ENCODE data around the gene BRAF.
"Not testable (repeated sequence)": the region's sequence is repeated elsewhere in the genome, so short reads cannot be mapped to it uniquely, and the experiment has no call there.

Gene BRAF

DNA sequence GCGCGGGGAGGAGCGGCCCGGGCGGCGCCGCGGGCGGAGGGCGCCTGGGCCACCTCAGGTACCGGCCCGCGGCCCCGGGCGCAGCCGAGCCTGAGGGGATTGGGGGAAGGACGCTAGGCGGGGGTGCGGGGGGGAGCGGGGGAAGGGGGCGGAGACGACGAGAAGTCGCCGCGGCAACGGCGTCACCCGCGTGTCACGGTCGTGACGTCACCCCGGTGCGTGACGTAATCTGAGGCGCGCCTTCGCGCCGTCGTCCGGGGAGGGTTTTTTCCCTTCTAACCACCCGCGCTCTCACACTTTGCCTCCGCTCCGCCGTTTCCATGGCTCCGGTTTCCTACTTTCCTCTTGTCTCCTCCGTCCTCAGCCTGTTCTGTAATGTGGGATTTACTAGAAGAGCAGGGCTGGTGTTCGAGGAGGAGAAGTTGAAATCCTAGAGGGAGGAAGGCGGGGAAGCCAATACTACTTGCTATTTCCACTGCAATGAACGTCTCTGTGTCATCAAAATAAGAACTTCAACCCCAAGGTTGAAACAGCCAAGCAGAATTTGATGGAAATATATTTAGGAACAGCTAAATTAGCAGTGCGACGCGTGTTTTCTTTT lies at the start of gene BRAF:
Gene BRAF (minus strand): TSS at position 109 of the 601 bp plus-strand sequence. CDS start 226 bp downstream, outside the sequence.
- peak; percentile 95 for DNase-seq

DNA sequence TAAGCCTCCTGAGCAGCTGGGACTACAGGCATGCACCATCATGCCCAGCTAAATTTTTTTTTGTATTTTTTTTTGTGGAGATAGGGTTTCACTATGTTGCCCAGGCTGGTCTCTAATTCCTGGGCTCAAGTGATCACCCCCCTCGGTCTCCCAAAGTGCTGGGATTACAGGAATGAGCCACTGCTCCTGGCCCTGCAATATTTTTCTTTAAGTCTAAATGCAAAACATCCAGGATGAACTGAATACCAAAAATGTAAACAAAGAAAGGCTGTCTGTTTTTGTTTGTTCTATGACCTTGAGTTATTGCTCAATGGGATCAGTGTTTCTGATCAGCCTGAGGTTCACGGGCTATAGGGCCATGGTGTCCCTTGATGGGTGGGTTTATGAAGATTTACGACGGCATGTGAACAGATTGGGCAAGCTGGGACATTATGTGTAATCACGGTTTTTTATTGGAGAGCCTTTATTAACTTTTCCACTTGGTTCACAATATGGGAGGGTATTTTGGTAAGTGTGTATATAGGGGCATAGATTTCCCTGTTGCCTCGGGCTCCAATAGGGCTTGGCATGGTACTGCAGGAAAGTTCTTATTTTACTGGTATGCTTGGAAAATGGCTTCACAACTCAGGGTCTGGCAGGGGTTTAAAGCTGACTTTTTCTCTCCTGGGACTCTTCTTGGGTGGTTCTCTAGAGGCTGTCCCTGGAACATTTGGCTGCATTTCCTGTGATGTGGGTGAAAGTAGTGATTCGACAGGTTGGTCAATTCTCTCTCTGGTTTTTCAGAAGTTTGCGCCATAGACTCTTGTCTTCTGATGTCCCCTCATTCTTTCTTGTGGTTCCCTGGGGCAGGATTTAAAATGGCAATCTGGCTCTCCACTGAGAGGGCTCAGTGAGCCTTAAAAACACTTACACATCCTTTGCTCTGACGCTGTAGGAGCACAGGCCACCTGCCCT lies 48.4 kb upstream of the BRAF start:
- no peak for DNase-seq

DNA sequence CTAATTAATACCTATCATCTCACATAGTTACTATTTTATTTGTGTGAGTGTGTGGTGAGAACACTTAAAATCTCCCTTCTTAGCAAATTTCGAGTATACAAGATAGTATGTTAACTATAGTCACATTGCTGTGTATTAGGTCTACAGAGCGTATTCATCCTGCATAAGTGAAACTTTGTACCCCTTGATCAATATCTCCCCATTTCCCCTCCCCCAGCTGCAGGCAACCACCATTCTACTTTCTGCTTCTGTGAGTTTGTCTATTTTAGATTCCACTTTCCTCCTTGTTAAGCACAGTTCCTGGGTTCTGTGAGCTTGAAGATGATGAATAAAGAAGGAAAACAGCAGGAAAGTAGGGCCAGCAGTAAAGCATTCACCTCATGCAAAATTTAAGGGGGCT lies 47.6 kb upstream of the BRAF start:
- no peak for DNase-seq

DNA sequence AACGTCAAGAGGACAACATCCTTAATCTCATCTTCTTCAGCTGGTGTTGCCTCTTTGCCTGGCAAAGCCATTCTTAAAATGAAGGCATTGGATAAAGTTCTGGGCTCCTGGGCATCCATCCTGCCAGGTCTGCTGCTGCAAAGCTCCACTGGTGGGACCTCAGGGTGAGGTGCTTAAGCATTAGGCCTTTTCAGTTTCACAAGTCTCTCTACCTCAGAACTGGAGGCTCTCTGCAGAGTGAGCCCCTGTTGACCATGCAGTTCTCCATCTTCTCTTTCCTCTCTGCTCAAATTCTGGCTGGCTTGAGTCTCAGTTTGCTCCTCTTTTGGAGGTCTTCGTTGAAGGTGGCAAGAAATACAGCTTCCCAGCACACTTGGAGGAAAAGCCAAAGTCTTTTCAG lies 42.7 kb upstream of the BRAF start:
- no peak for DNase-seq

DNA sequence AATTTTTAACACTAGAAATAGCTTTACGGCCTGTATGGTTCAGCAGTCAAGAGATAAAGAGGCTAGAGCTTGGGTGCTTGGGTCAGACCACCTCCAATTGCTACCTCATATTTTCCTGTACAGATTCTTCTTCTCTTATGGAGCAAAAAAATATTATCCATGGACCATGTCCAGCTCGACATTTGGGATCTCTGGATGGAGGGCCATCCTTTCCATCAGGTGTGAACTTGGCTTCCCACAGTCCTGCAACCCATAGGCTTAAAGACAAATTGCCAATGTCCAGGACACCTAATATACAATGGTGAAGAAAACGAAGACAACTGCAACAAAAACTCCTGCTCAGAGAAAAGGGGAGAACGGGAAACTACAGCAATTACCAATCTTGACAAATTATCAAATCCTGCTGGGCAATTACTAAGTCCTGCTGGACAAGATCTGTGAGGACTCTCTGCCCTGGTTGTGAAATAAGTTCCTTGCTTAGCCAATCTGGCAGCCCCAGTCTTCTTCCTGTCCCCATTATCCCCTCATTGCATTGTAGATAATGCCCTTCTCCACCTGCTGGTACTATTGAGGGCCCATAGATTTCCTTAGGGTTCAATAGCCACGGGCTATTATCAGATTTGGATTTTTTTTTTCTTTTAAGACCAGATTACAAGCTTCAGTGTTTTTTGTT lies 42.0 kb upstream of the BRAF start:
- no peak for DNase-seq

DNA sequence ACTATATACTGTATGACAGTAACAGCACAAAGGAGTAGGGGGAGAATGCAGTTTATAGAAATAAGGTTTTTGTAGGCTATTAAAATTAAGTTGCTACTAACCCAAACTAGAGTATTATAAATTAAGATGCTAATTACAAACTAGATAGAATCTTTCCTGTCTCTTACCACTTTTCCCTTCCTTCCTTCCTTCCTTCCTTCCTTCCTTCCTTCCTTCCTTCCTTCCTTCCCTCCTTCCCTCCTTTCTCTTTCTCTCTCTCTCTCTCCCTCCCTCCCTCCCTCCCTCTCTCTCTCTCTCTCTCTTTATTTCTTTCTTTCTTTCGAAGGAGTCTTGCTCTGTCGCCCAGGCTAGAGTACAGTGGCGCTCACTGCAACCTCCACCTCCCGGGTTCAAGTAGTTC lies 36.4 kb upstream of the BRAF start:
- DNase-seq, result no peak

DNA sequence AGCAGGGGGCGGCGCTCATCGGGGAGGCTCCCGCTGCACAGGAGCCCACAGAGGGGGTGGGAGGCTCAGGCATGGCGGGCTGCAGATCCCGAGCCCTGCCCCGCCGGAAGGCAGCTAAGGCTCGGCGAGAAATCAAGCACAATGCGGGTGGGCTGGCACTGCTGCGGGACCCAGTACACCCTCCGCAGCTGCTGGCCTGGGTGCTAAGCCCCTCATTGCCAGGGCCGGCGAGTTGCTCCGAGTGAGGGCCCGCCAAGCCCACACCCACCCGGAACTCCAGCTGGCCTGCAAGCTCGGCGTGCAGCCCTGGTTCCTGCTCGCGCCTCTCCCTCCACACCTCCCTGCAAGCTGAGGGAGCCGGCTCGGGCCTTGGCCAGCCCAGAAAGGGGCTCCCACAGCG lies 32.3 kb upstream of the BRAF start:
- DNase-seq, result not testable (repeated sequence)

DNA sequence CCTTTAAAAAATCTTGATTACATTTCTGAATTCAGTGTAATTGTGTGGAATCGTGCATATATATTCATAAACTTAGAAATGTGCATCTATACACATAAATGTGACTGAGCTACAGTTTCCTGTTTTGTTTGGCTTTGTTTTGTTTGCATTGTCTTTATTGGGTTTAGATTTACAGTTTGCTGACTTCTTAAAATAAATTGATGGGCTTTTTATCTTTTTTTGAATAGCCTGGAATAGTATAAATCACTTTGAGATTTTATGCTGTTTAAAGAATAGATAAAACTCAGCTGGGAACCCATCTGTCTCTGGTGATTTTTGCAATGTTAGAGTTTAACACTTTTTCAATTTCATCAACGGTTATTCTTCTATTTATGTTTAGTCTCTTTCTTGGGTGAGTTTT lies 21.2 kb upstream of the BRAF start:
- DNase-seq, result no peak

DNA sequence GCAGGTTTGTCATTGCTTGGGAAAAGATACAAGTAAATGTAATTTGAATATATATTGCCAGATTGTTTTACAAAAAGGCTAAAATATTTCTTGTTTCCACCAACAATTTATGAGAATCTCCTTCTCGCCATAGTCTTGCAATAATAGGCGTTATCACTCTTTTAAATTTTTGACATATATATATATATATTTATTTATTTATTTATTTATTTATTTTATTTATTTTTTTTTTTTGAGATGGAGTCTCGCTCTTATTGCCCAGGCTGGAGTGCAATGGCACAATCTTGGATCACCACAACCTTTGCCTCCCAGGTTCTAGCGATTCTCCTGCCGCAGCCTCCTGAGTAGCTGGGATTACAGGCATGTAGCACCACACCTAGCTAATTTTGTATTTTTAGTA lies 17.5 kb upstream of the BRAF start:
- not testable (repeated sequence) for DNase-seq

DNA sequence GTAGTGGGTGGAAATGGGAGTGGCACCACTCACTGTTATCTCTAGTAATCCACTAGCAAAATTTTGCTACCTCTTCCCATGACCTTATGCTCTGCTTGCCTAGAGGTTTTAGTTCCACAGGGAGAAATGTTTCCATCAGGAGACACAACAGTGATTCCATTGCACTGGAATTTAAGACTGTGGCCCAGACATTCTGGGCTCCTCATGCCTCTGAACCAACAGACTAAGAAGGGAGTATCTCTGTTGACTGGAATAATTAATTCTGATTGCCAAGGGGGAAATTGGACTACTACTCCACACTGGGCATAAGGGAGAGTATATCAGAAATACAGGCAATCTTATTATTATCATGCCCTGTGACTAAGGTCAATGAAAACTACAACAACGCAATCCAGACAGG lies 16.2 kb upstream of the BRAF start:
- no peak for DNase-seq

DNA sequence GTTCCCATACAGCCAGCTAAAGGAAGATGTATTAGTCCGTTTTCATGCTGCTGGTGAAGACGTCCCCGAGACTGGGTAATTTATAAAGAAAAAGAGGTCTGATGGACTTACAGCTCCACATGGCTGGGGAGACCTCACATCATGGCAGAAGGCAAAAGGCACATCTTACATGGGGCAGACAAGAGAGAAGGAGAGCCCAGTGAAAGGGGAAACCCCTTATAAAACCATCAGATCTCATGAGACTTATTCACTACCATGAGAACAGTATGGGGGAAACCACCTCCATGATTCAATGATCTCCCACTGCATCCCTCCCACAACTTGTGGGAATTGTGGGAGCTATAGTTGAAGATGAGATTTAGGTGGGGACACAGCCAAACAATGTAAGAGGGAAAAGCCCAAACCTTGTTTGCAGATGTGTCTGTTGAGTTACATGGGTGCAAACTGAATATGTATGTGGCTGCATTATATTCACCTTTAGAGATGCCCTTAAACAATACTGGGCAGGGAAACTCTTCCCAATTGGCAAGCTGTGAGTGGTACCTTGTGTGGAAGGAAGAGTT lies 13.1 kb upstream of the BRAF start:
- no peak for DNase-seq

DNA sequence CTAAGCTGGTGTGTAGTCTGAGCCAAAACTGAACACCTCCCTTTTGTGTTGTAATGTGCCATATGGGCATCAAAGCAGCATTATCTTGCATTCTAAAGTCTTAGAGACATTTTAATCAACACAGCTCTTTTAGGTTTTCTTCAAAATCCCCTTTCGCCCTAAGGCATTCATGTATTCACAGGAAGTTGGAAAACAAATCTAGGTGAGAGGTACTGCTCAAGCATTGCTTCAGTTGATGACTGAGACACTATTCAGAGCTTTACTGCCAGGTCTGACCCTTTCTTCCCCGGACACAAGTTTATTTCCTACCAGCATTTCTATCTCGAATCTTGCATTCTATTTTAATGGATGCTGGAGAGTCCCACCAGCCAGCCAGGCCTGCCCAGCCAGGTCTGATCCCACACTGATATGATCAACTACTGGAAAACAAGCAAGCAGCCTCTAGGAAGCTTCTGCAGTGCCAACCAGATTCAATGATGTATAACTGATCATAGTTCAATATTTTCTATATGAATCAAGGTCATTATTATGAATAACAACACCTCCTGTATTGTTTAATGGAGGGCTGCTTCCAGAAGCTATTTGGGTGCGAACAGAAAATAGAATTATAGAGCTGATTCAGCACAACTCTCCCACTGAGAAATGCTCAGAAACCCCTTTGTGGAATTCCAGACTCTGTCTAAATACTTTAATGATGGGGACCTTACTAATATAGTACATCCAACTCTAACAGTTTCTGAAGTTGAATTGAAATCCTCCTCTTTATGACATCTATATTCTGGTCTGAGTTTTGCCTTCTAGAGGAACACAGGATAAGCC lies 4.0 kb upstream of the BRAF start:
- no peak for DNase-seq

DNA sequence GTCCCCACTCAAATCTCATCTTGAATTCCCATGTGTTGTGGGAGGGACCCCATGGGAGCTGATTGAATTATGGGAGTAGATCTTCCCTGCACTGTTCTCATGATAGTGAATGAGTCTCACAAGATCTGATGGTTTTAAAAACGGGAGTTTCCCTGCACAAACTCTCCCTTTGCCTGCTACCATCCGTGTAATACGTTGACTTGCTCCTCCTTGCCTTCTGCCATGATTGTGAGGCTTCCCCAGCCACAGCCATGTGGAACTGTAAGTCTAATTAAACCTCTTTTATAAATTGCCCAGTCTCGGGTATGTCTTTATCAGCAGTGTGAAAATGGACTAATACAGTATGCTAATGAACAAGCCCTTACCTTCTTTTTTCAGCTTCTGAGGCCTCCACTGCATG lies 3.2 kb upstream of the BRAF start:
- not testable (repeated sequence) for DNase-seq

DNA sequence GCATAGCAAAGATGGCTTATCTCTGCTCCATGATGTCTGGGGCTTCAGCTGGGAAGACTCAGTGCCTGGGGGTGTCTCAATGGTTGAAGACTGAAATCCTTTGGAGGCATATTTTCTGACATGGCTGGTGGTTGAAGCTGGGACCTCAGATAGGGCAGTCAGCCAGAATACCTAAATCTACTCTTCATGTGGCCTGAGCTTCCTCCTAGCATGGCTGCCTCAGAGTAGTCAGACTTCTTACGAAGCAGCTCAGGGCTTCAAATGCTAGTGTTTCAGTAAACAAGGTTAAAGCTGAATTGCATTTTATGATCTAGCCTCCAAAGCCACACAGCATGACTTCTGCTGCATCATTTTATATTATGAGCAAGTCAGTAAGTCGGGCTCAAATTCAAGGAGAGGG lies 2.6 kb upstream of the BRAF start:
- DNase-seq, result no peak

DNA sequence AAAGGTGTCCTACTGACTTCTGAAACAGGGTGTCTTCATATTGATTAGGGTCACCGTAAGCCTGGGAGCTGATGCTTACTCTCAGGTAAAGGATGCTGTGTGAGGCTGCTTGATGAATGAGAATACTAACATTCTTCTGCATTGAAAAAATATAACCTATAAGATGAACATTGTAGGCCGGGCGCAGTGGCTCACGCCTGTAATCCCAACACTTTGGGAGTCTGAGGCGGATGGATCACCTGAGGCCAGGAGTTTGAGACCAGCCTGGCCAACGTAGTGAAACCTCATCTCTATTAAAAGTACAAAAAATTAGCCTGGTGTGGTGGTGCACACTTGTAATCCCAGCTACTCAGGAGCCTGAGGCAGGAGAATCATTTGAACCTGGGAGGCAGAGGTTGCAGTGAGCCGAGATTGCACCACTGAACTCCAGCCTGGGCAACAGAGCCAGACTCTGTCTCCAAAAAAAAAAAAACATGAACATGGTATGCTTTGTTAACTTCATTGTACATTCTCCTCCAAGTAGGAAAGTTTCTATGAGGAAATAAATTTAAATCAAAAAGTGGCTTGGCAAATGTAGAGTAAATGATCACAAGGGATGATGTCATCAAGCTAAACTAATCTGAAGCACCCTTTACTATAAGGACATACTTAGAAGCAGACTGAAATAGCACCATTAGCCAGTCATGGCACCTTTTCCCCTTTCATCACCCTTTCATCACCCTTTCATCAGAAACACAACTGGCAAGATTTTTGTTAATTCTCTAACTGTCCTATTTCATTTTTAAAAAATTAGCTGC lies 1.5 kb upstream of the BRAF start:
- DNase-seq, result no peak

DNA sequence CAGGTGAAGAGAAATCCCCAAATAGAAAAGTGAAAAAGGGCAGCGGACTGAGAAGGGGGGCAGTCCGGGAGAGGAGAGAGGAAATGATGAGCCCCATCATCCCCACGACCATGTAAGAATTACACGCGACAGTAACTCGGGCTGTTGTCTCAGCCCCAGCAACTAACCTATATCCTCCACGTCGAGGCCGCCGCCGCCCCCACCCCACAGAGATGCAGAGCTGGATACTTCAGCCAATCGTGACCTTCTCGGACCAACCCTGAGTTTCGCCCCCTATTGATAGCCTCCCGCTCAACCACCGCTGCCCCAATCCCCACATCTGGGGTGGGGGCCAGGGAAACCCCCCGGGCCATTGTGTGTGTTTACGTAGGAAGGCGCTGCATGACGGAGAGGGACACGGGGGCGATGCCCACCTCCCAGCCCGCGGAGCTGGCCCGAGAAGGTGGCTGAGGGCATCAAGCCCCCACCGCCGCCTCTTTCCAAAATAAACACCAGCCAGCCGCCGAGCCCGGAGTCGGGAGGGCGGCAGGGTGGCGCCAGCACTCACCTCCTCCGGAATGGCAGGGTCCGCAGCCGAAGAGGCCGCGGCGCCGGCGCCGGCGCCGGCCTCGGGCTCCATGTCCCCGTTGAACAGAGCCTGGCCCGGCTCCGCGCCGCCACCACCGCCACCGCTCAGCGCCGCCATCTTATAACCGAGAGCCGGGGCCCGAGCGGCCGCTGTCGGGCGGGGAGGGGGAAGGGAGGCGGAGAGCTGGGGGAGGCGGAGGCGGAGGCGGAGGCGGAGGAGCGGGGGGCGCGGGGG lies 509 bp downstream of the BRAF start:
- DNase-seq, result peak; percentile 57 to 71

DNA sequence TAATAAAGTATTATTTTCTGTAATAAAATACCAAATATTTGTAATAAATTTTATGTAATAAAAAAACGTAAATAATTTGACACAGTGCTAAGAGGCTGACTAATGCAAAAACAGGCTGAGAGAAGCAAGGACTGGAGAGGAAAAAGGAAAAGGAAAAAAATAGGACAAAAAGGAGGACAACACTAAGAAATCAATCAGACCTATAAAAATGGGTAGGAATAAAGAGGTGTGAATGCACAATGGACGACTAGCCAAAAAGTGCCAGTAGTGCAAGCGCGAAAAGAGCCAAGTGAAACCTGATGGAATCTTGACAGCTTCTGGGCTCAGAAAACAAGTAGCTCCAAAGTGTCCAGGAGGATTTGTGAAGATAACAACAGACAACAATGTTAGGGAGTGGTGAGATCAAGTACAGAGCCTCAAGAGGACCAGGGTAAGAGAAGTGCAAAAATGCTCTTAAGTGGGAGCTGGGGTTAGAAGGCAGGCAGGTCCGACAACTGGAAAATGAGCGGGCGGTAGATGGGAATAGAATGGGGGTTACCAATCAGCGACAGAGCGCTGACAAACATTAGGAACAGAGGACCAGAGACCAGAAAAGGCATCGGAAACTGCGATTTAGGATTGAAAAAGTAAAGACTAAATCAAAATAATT lies 1.2 kb downstream of the BRAF start:
- DNase-seq, result peak in 1 of 2 experiments; percentile 18

DNA sequence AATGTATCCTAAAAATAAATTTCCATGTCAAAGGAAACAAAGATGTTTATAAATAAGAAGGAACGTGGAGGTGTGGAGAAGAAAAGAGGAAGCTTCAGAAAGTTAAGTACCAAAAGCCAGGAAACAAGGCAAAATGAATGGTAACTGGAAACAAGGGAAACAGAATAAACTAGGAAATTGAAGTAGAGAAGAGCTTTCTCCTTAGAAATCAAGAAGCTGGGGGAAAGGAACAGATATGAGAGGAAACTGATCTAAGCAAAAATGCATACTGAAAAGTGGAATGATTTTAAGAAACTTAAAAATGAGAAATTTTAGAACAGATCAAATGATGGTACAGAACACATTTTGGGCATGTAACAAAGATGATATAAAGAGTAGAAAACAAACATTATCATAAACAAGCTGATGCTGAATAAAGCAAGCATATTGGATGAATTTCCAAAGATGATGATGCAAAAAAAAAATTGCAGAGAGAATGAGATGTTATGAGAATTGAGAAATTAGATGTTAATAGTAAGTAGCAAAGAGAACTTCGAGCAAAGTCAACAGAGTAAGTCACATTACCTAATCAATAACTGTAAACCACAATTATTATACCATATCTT lies 1.9 kb downstream of the BRAF start:
- DNase-seq, result no peak

DNA sequence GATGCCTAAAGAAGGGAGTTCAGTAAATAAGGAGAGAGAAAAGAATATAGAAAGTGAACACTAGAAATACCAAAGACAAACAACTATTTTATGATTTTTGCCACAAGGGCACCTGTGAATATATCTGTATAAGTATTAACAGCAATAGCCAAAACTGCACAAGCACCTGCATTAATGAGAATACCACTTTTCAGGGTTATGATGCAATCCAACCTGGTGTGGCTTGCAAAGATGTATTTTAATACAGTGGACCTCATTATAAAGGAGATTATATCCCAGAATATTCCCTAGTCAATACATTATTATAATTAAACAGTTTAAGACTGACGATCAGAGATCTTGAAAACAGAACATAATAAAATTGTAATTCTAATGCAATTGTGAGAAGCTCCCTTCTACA lies 4.0 kb downstream of the BRAF start:
- DNase-seq, result no peak

DNA sequence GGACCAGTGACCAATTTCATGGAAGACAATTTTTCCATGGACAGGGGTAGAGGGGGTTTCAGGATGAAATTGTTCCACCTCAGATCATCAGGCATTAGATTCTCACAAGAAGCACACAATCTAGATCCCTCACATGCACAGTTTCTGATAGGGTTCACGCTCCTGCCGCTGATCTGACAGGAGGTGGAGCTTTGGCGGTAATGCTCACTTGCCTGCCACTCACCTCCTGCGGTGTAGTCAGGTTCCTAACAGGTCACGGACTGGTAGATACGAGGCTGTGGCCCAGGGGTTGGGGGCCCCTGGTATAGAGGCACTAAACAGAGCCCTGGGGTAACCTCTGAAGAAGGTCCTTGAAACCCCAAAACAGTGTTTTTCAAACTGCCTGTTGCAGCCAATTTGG lies 6.5 kb downstream of the BRAF start:
- DNase-seq, result no peak
